Uterus (tissue), 4 donors: ENCODE results near the gene IQGAP2. TPM values are rescaled to one million over a fixed set of nuclear protein-coding genes. Genes with fewer than 3 reads are reported as not detected.

Experiments used
- DNase-seq, 2 donors: peaks; one replicate each; pipeline ENCODE4 v3.0.0-alpha.2; 2019 to 2020
- H3K27ac ChIP-seq, 2 donors: fragments of 200-600 bp; sonication (generic); 1 replicate in 1 of 2; 2 replicates in 1 of 2; pipeline ENCODE4 v1.5.1; 2016 to 2018
- H3K27me3 ChIP-seq, 2 donors: fragments of 200-600 bp; sonication (generic); one replicate each; pipeline ENCODE4 v1.5.1; 2018 to 2019; ENCODE audit warnings: control low read depth in 1 of 2
- H3K36me3 ChIP-seq, 2 donors: fragments of 200-600 bp; sonication (generic); one replicate each; pipeline ENCODE4 v1.5.1; 2019; ENCODE audit warnings: control low read depth in 1 of 2
- H3K4me1 ChIP-seq, 2 donors: fragments of 200-600 bp; sonication (generic); one replicate each; pipeline ENCODE4 v1.5.1; 2018 to 2019; ENCODE audit warnings: control low read depth in 1 of 2
- H3K4me3 ChIP-seq, 2 donors: fragments of 200-600 bp; sonication (generic); 1 replicate in 1 of 2; 2 replicates in 1 of 2; pipeline ENCODE4 v1.5.1; 2018 to 2019; ENCODE audit warnings: mild to moderate bottlenecking in 1 of 2
- H3K9me3 ChIP-seq, 2 donors: fragments of 200-600 bp; sonication (generic); one replicate each; pipeline ENCODE4 v1.5.1; 2019; ENCODE audit warnings: control low read depth in 1 of 2
- CTCF ChIP-seq, 4 experiments: fragments of 200-600 bp in 2 of 4; fragments of 450-650 bp in 2 of 4; sonication (generic) in 2 of 4; IDR thresholded peaks; one replicate each; pipeline ENCODE4 v1.5.1; 2016 to 2019; ENCODE audit warnings: antibody characterized with exemption in 4 of 4, mild to moderate bottlenecking in 2 of 4, moderate library complexity in 1 of 4
- POLR2A ChIP-seq, 2 donors: fragments of 450-650 bp; IDR thresholded peaks; one replicate each; pipeline ENCODE4 v1.6.1; 2016; ENCODE audit warnings: antibody characterized with exemption in 2 of 2, mild to moderate bottlenecking in 1 of 2, moderate library complexity in 1 of 2
- intact Hi-C: fragments of 100-400 bp; cut with DNase I; formaldehyde crosslinking; loops from one replicate; pipeline ENCODE4 v1.15.1; 2023; ENCODE audit warnings: low total_unique reads
- total RNA-seq, 4 donors: library from RNA; depleted of rRNA in 3 of 4; stranded (reverse); fragments of >200 nt in 3 of 4; gene quantifications; one replicate each; pipeline versions ENCODE4 v1.1.0 to v1.2.4, GENCODE V29; 2014 to 2023
- donor health status: DM: yes; HTN: yes; CAD: no.

The IQGAP2 gene
- total RNA-seq, 4 donors from 2014 or later: 7.1 to 49.2 (median 9.4) TPM

- TF ChIP-seq POLR2A (IDR thresholded peaks at IDR 0.05): no peak
- no peak for TF ChIP-seq CTCF (IDR thresholded peaks at IDR 0.05)
- no peaks in the 10 kb centered on the region for H3K36me3 ChIP-seq
- no peaks in the 10 kb centered on the region for H3K9me3 ChIP-seq
- H3K27me3 ChIP-seq: no peaks in the 10 kb centered on the region
- intact Hi-C loops: no loop called here
- H3K4me1 ChIP-seq: no peaks in the 10 kb centered on the region
- H3K4me3 ChIP-seq: no peak overlapping the region
- H3K27ac ChIP-seq: no peak overlapping the region
- no peak for DNase-seq
Observed at GRCh38 chr5:76445063-76445462, 42.0 kb downstream of the IQGAP2 start.

GRCh38 chr5:76445830-76446229, 42.7 kb downstream of the IQGAP2 start:
- no peak overlapping the region for H3K4me3 ChIP-seq
- intact Hi-C loops: no loop called here

GRCh38 chr5:76446776-76447175, 43.7 kb downstream of the IQGAP2 start:
- no peak overlapping the region for H3K4me3 ChIP-seq
- H3K36me3 ChIP-seq: no peaks in the 10 kb centered on the region
- H3K27ac ChIP-seq: no peak overlapping the region
- H3K4me1 ChIP-seq: no peaks in the 10 kb centered on the region
- H3K27me3 ChIP-seq: no peaks in the 10 kb centered on the region
- TF ChIP-seq POLR2A (IDR thresholded peaks at IDR 0.05) (no peak), CTCF (IDR thresholded peaks at IDR 0.05) (no peak)
- intact Hi-C loops: no loop called here
- no peaks in the 10 kb centered on the region for H3K9me3 ChIP-seq
- DNase-seq: no peak

More at GRCh38 chr5:76445830-76446229, 42.7 kb downstream of the IQGAP2 start:
- no peak overlapping the region for H3K27ac ChIP-seq
- H3K27me3 ChIP-seq: no peaks in the 10 kb centered on the region
- no peaks in the 10 kb centered on the region for H3K36me3 ChIP-seq
- H3K9me3 ChIP-seq: no peaks in the 10 kb centered on the region
- DNase-seq: no peak
- no peaks in the 10 kb centered on the region for H3K4me1 ChIP-seq
- no peak for TF ChIP-seq POLR2A (IDR thresholded peaks at IDR 0.05)
- no peak for TF ChIP-seq CTCF (IDR thresholded peaks at IDR 0.05)

GRCh38 chr5:76449606-76450005, 46.5 kb downstream of the IQGAP2 start:
- Histone ChIP-seq H3K4me1 (no peaks in the 10 kb centered on the region), H3K4me3 (no peak overlapping the region), H3K27ac (no peak overlapping the region), H3K27me3 (no peaks in the 10 kb centered on the region), H3K36me3 (no peaks in the 10 kb centered on the region), H3K9me3 (no peaks in the 10 kb centered on the region)
- no peak for TF ChIP-seq POLR2A (IDR thresholded peaks at IDR 0.05)
- TF ChIP-seq CTCF (IDR thresholded peaks at IDR 0.05): no peak
- intact Hi-C loops: no loop called here
- DNase-seq: no peak

- TF ChIP-seq CTCF (IDR thresholded peaks at IDR 0.05): no peak
- no peak for TF ChIP-seq POLR2A (IDR thresholded peaks at IDR 0.05)
- H3K4me3 ChIP-seq: no peak overlapping the region
- no peaks in the 10 kb centered on the region for H3K4me1 ChIP-seq
- H3K27ac ChIP-seq: no peak overlapping the region
- no peaks in the 10 kb centered on the region for H3K27me3 ChIP-seq
- no peaks in the 10 kb centered on the region for H3K9me3 ChIP-seq
- no peaks in the 10 kb centered on the region for H3K36me3 ChIP-seq
- DNase-seq: no peak
- intact Hi-C loops: no loop called here
Observed at GRCh38 chr5:76450054-76450453, 47.0 kb downstream of the IQGAP2 start.
